ENCODE measurements around the gene HSP90AA1. TPM values are rescaled to one million over a fixed set of nuclear protein-coding genes. Genes with fewer than 3 reads are reported as not detected.

HSP90AA1 gene
- total RNA-seq, 1 donor from 2014 or later: 74.6 TPM

GRCh38 chr14:102033241-102033640, 53.6 kb downstream of the HSP90AA1 start:
- Histone ChIP-seq H3K27ac (ENCODE audit: low read depth, low read length) (no peak overlapping the region), H3K9me3 (ENCODE audit: control insufficient read depth in 3 of 3, low read length in 3 of 3) (no peaks in the 10 kb centered on the region), H3K4me3 (ENCODE audit: low read length in 3 of 3) (no peak overlapping the region), H3K27me3 (ENCODE audit: control insufficient read depth in 3 of 3, insufficient read depth in 3 of 3, low read length in 3 of 3) (no peaks in the 10 kb centered on the region), H3K36me3 (ENCODE audit: control insufficient read depth in 3 of 3, insufficient read depth in 3 of 3, low read length in 3 of 3) (peaks cover 83 to 85% (median 84%) of the 10 kb centered on the region in 3 donors), H3K9ac (ENCODE audit: low read depth in 1 of 3, low read length in 3 of 3) (no peak overlapping the region), H3K4me1 (ENCODE audit: control insufficient read depth in 3 of 3, insufficient read depth in 3 of 3, low read length in 3 of 3) (no peaks in the 10 kb centered on the region)

Small RNAs within 50 kb of the gene (small RNA-seq; reads per million reads assigned to genes)
- not detected for gene RN7SL472P

Other genes starting within 250 kb of the HSP90AA1 start
- 211 TPM for gene DYNC1H1, start 122.5 kb downstream of the HSP90AA1 start, total RNA-seq
- 26.1 TPM for gene WDR20, start 52.9 kb upstream of the HSP90AA1 start, total RNA-seq
- gene MOK, start 218.1 kb upstream of the HSP90AA1 start, total RNA-seq: 5.2 TPM
- gene ZNF839, start 232.7 kb upstream of the HSP90AA1 start, total RNA-seq: 15.7 TPM

Data from skeletal muscle tissue (tissue), 5 donors.